Activated CD8-positive, alpha-beta memory T cell treated with anti-CD3 and anti-CD28 coated beads for 1 hour (primary cell): Measurements from ENCODE around the gene TSC22D4.

Source experiments
- DNase-seq, 2 donors: peaks; one replicate each; pipeline ENCODE4 v3.0.0-alpha.2; 2020; ENCODE audit warnings: low read depth in 1 of 2; ENCODE audit errors: extremely low read depth in 1 of 2

The TSC22D4 gene

DNA sequence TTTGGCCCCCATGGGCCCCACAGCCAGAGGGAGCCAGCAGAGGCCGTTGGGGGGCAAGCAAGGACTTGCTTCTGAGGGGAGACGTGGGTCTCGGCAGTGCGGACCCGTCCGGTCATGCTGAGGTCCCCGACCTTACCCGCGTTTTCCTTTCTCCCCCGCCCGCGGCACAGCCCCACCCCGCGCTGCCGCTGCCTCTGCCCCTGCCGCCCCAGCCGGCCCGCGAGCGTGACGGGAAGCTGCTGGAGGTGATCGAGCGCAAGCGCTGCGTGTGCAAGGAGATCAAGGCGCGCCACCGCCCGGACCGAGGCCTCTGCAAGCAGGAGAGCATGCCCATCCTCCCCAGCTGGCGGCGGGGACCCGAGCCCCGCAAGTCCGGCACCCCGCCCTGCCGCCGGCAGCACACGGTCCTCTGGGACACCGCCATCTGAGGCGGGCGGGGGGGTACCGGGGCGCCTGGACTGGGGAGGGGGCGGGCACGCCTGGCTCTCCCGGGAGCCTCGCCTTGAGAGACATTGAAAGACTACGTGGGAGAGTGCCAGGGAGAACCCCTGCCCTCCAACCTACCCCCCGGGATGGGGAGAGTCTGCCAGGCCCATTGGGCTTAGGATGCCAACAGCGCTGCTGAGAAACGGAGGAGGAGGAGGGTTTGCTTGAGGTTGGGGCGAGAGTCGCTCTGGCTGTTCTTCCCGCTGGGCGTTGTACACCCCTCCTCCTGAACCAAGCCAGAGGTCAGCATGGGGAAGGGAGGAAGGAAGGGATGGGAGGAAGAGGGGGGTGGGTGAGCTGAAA is 14.7 kb upstream of the TSC22D4 start:
- DNase-seq: peak in 1 of 2 donors; percentile 35

DNA sequence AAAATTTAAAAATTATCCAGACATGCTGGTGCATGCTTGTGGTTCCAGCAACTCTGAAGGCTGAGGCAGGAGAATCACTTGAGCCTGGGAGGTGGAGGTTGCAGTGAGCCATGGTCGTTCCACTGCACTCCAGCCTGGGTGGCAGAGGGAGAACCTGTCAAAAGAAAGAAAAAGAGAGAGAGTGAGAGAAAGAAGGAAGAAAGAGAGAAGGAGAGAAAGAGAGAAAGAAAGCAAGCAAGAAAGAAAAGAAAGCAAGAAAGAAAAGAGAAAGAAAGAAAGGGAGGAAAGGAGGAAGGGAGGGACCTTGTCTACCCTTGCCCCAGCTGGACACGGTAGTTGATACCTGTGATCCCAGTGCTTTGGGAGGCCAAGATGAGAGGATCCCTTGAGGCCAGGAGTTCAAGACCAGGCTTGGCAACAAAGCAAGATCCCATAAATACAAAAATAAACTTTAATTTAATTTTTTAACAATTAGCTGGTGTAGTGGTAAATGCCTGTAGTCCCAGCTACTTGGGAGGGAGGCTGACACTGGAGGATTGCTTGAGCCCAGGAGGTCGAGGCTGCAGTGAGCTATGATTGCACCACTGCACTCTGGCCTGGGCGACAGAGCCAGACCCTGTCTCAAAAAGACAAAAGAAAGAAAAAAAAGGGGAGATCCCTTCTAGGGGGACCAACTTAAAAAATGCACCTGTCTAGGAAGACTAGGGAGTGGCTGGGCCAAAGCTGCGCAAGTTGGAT is 13.9 kb upstream of the TSC22D4 start:
- DNase-seq: no peak

GRCh38 chr7:100491192-100491578 is 12.2 kb upstream of the TSC22D4 start:
- DNase-seq: no peak

- no peak for DNase-seq
Measured at GRCh38 chr7:100490483-100491191, 11.6 kb upstream of the TSC22D4 start.

GRCh38 chr7:100489824-100490223 is 10.8 kb upstream of the TSC22D4 start:
- DNase-seq: no peak

DNA sequence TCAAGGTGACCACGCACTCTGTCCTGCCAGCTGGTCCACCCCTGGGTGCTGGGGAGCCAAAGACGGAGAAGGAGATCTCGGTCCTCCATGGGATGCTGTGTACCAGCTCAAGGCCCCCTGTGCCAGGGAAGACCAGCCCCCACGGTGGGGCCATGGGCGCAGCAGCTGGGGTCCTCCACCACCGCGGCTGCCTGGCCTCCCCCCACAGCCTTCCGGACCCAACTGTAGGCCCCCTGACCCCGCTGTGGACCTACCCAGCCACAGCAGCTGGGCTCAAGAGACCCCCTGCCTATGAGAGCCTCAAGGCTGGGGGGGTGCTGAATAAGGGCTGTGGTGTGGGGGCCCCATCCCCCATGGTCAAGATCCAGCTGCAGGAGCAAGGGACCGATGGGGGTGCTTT is 10.1 kb upstream of the TSC22D4 start:
- no peak for DNase-seq

DNA sequence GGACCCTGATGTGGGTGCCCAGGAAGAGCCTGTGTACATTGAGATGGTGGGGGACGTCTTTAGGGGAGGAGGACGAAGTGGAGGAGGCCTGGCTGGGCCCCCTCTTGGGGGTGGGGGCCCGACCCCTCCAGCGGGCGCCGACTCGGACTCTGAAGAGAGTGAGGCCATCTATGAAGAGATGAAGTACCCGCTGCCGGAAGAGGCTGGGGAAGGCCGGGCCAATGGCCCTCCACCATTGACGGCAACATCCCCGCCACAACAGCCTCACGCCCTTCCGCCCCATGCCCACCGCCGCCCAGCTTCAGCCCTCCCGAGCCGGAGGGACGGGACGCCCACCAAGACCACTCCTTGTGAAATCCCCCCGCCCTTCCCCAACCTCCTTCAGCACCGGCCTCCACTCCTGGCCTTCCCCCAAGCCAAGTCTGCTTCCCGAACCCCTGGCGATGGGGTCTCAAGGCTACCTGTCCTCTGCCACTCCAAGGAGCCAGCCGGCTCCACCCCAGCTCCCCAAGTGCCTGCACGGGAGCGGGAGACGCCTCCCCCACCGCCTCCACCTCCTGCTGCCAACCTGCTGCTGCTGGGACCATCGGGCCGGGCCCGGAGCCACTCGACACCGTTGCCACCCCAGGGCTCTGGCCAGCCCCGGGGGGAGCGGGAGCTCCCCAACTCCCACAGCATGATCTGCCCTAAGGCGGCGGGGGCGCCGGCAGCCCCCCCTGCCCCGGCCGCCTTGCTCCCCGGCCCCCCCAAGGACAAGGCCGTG is 9.5 kb upstream of the TSC22D4 start:
- no peak for DNase-seq

DNA sequence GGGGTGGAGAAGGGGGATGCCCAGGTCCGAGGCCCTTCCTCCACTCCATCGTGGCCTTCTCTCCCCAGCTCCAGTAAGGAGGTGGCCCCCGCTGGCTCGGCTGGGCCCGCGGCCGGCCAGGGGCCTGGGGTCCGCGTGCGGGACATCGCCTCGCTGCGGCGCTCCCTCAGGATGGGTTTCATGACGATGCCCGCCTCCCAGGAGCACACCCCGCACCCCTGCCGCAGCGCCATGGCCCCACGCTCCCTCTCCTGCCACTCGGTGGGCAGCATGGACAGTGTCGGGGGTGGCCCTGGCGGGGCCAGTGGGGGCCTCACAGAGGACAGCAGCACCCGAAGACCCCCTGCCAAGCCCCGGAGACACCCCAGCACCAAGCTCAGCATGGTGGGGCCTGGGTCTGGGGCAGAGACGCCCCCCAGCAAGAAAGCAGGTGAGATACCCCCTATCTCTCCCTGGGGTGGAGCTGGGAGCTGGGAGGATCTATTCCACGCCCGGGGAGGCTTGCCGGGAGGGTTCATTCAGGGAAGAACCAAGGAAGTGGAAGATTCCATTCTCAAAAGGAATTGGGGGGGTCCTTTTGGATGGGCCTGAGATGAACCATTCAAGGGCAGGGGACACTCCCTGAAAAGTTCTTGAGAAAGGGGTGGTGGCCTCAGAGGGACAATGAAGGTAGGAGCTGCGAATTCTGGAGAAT is 7.9 kb upstream of the TSC22D4 start:
- DNase-seq: no peak

DNA sequence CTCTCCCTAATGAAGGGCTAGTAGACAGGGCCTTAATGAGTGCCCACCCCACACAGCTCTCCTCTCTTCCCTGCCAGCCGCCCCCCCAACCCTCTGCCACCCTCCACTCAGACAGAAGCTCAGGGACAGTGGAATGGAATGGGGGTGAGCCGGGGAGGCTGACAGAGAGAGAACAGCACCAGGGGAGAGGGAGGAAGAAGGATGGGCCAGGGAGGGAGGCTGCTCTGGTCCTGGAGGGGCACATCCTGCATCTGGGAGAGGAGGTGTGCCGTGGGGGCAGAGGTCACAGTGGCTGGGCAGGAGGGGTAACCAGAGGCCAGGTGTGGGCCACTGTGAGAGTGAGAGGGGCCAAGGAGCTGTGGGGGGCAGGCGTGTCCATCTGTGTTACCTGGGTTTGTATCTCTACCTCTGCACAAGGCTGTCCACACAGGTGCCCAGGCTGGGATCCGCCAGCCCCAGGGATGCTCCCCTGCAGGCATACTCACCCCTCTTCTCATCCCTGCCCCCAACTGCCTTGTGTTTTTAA is 7.2 kb upstream of the TSC22D4 start:
- DNase-seq: no peak

- DNase-seq: no peak
Measured at GRCh38 chr7:100485471-100485876, 6.5 kb upstream of the TSC22D4 start.

DNA sequence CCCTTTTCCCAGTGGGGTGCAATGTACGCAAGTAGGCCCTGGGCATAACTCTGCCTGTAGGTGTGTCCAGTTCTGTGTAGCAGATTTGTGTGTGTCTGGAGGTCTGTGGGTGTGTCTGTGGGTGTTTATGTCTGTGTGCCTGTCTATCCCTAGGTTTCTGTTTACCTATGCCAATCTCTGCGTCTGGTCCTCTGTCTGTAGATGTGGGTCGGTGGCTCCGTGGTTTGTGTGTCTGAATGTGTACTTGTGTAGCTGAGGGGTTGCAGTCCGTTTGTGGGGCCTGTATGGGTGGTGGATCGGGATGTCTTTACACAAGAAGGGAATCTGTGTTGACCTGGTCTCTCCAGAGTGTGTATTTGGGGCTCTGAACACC is 5.6 kb upstream of the TSC22D4 start:
- DNase-seq: no peak

- DNase-seq: peak in 1 of 2 donors; percentile 32
Measured at GRCh38 chr7:100483722-100484672, 5.0 kb upstream of the TSC22D4 start, which contains the start of gene NYAP1. Gene NYAP1, plus strand, starts transcription at chr7:100483927. Its CDS starts 1,385 bp downstream, at chr7:100485312.

GRCh38 chr7:100483090-100483721 is 4.2 kb upstream of the TSC22D4 start:
- peak; percentile 50 to 77 for DNase-seq

GRCh38 chr7:100482728-100483089 is 3.7 kb upstream of the TSC22D4 start:
- no peak for DNase-seq

DNA sequence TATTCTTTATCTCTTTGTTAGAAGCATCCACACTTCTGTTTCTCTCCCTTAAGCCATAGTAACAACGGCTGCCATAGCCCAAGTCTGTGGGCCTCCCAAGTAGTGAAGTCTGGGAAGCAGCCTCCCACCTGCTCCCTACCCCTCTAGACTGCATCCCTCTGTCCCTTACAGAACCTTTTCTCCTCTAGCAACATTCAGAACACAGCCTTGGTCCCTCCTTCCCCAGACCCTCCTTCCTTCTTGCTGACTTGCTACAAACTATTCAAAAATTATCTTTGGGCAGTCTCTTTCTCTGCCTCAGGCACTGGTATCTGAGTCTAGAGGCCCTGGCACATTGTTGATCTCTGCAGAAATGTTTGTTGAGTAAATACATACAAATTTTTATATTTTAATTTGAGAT is 2.5 kb upstream of the TSC22D4 start:
- DNase-seq: no peak

GRCh38 chr7:100477871-100478267 is 1.1 kb downstream of the TSC22D4 start:
- no peak for DNase-seq

DNA sequence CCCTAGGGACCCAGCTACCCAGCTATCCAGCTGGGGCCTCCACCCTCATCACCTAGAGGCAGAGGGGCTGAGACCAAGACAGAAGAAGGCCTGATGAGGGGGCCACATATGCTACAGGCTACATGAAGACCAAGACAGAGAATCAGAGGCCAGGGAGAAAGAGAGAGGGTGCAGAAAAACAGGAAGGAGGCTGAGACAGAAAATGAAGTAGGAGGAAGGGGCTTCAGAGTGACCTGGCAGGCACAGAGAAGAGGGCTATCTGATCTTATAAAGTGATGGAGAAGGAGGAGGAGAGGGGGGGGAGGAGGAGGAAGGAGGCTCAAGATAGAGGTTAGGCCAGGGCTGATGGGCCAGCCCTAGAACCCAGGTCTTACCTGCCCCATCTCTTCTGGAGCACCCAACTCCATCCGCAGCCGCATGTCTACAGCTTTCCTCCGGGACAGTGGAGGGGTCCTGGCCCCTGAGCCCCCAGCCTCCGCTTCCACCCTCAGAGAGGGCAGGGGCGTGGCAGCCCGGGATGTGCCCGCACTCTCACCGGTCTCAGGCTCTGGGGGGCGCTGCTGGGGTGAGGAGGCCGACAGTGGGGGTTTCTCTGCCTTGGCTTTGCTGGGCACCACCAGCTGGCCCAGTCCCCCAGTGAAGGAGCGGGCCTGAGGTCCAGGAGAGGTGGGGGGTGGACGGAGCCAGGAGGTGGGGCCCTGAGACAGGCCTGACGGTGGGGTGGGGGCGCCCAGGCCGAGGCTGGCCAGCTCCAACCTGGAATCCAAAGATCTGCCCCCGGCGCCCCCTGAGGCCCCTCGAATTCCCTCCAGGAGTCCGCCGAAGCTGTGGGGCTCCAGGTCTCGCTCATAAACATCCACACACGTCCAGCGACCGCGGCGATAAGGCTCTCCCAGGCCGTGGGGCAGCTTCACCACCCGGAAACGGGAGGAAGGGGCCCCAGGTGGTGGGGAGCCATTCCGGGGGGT is 1.8 kb downstream of the TSC22D4 start:
- peak in 1 of 2 donors; percentile 25 for DNase-seq
